ENCODE measurements around the gene CALU.

DNA sequence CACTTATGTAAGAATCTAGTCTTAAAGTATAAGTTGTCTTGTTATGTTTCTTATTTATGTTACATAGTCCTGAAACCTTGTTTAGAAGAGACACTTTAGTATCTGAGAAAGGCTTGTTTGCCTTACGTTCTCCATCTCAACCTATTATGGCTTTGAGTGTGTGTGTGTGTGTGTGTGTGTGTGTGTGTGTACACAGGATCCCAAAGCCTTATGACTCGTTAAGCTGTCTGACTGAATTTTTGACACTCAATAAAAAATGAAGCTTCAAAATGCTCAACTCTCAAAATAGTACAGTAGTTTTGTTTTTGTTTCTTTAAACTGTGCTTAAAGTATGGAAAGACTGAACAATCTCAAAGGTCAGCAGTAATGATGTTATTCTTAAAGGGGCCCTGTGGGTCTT is 18.0 kb downstream of the CALU start:
- TF ChIP-seq, protein P1, sequence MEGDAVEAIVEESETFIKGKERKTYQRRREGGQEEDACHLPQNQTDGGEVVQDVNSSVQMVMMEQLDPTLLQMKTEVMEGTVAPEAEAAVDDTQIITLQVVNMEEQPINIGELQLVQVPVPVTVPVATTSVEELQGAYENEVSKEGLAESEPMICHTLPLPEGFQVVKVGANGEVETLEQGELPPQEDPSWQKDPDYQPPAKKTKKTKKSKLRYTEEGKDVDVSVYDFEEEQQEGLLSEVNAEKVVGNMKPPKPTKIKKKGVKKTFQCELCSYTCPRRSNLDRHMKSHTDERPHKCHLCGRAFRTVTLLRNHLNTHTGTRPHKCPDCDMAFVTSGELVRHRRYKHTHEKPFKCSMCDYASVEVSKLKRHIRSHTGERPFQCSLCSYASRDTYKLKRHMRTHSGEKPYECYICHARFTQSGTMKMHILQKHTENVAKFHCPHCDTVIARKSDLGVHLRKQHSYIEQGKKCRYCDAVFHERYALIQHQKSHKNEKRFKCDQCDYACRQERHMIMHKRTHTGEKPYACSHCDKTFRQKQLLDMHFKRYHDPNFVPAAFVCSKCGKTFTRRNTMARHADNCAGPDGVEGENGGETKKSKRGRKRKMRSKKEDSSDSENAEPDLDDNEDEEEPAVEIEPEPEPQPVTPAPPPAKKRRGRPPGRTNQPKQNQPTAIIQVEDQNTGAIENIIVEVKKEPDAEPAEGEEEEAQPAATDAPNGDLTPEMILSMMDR (IDR thresholded peaks at IDR 0.05) = no peak
- no peak for TF ChIP-seq POLR2A (IDR thresholded peaks at IDR 0.05)
